GM12891 (cell line): ENCODE data around the gene PFKFB4.
"Not testable (repeated sequence)": the region's sequence is repeated elsewhere in the genome, so short reads cannot be mapped to it uniquely, and the experiment has no call there.

Experiments
- POLR2A ChIP-seq: IDR thresholded peaks from 2 replicates; pipeline ENCODE4 v1.6.1; 2011; ENCODE audit warnings: low read depth, low read length, control low read depth
- POLR2AphosphoS5 ChIP-seq: IDR thresholded peaks from 2 replicates; pipeline ENCODE4 v1.6.1; 2011; ENCODE audit warnings: low read depth, low read length, control low read depth
- TAF1 ChIP-seq: IDR thresholded peaks from 2 replicates; pipeline ENCODE4 v1.6.1; 2011; ENCODE audit warnings: low read depth, low read length, control low read depth

DNA sequence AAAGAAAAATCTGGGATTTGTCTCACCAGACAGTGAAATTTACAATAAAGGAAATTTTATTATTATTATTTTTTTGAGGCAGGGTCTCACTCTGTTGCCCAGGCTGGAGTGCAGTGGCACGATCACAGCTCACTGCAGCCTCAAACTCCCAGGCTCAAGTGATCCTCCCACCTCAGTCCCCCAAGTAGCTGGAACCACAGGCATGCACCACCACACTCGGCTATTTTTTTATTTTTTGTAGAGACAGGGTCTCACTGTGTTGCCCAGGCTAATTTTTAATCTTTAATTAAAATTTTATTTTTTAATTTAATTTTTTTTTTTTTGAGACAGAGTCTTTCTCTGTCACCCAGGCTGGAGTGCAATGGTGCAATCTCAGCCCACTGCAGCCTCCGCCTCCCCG, 82.6 kb downstream of the PFKFB4 start:
- TF ChIP-seq POLR2A, TAF1, POLR2AphosphoS5: not testable (repeated sequence)
